GM12878 (cell line): ENCODE results near the gene CAMTA1. TPM values are rescaled to one million over a fixed set of nuclear protein-coding genes. Genes with fewer than 3 reads are reported as not detected.

Experiments
- ATAC-seq: fragments of 200-7000 bp; cut with Tn5 transposase; 3 replicates; pipeline ENCODE4 v1.9.1; 2020; ENCODE audit warnings: mild to moderate bottlenecking, moderate library complexity
- BruUV-seq: library from RNA; stranded (reverse); fragments of 400-500 nt; replicated peaks from 2 replicates; lab custom pipeline; 2021; lab: Mats Ljungman, UMichigan
- CTCF ChIA-PET: fragments of 300-600 bp; sonication (Branson Sonifier 250); formaldehyde crosslinking; extraction: SDS; loops from one replicate; lab custom pipeline; 2021; ENCODE audit warnings: inconsistent platforms; lab: Yijun Ruan, JAX
- POLR2A ChIA-PET: fragments of 350-600 bp; formaldehyde crosslinking; extraction: SDS; loops from one replicate; lab custom pipeline; 2021; ENCODE audit warnings: inconsistent platforms; lab: Charles Lee
- RAD21 ChIA-PET: fragments of 300-600 bp; sonication (Branson Sonifier 250); formaldehyde crosslinking; loops from one replicate; lab custom pipeline; 2023; ENCODE audit warnings: antibody characterized with exemption; ENCODE audit not compliant: unreplicated experiment; lab: Charles Lee
- SMC1A ChIA-PET: fragments of 300-600 bp; sonication (Branson Sonifier 250); formaldehyde crosslinking; loops from one replicate; lab custom pipeline; 2023; ENCODE audit not compliant: unreplicated experiment, uncharacterized antibody; lab: Charles Lee
- DNase-seq: peaks from one replicate; pipeline ENCODE4 v3.0.0-alpha.2; 2011; ENCODE audit warnings: low read depth, low spot score
- FAIRE-seq: peaks from 3 replicates; lab custom pipeline; 2011; peaks lifted over from hg19 to GRCh38; lab: Jason Lieb, UNC
- H2AFZ ChIP-seq: 2 replicates; pipeline ENCODE4 v1.6.0; 2011; ENCODE audit warnings: low read depth, low read length, control low read depth; ENCODE audit not compliant: control insufficient read depth
- H3K27ac ChIP-seq: 2 replicates; pipeline ENCODE4 v1.5.1; 2011; ENCODE audit warnings: control low read depth; ENCODE audit not compliant: control insufficient read depth, insufficient read depth
- H3K27me3 ChIP-seq, 2 experiments: replicated peaks in 1 of 2; 2 replicates each; pipeline versions ENCODE4 v1.6.0 to v1.6.1; 2011; ENCODE audit warnings: low read length in 1 of 2; ENCODE audit not compliant: control insufficient read depth in 2 of 2, insufficient read depth in 2 of 2
- H3K36me3 ChIP-seq, 2 experiments: 2 replicates each; pipeline ENCODE4 v1.5.1; 2011; ENCODE audit warnings: low read length in 1 of 2; ENCODE audit not compliant: control insufficient read depth in 2 of 2, insufficient read depth in 2 of 2
- H3K4me1 ChIP-seq: 2 replicates; pipeline ENCODE4 v1.6.1; 2011; ENCODE audit warnings: mild to moderate bottlenecking, low read length, moderate library complexity, mixed read lengths; ENCODE audit not compliant: control insufficient read depth, insufficient read depth
- H3K4me2 ChIP-seq: 2 replicates; pipeline ENCODE4 v1.6.0; 2011; ENCODE audit warnings: control low read depth; ENCODE audit not compliant: control insufficient read depth, insufficient read depth
- H3K4me3 ChIP-seq: fragments of 200-600 bp; sonication (generic); 2 replicates; pipeline ENCODE4 v1.5.1; 2016
- H3K79me2 ChIP-seq: 2 replicates; pipeline ENCODE4 v1.6.0; 2011; ENCODE audit warnings: low read length; ENCODE audit not compliant: control insufficient read depth, insufficient read depth
- H3K9ac ChIP-seq: 2 replicates; pipeline ENCODE4 v1.8.0; 2011; ENCODE audit warnings: low read length, control low read depth, mixed read lengths; ENCODE audit not compliant: control insufficient read depth, insufficient read depth
- H3K9me3 ChIP-seq: replicated peaks from 3 replicates; pipeline ENCODE4 v1.5.1; 2011; ENCODE audit warnings: mild to moderate bottlenecking, low read length; ENCODE audit not compliant: control insufficient read depth, insufficient read depth
- H4K20me1 ChIP-seq: 2 replicates; pipeline ENCODE4 v1.6.0; 2011; ENCODE audit not compliant: control insufficient read depth, insufficient read depth
- CHD4 ChIP-seq: fragments of 200-600 bp; sonication (generic); IDR thresholded peaks from 2 replicates; pipeline ENCODE4 v1.6.1; 2016; ENCODE audit warnings: mild to moderate bottlenecking
- ESRRA ChIP-seq: IDR thresholded peaks from 2 replicates; pipeline ENCODE4 v1.6.1; 2012; ENCODE audit warnings: mild to moderate bottlenecking, low read length, improper control_type of control experiment
- EZH2 ChIP-seq: IDR thresholded peaks from 2 replicates; pipeline ENCODE4 v1.6.1; 2012; ENCODE audit warnings: low read depth, mild to moderate bottlenecking, control low read depth, inconsistent platforms, low read length, borderline replicate concordance; ENCODE audit not compliant: control insufficient read depth
- FOS ChIP-seq: IDR thresholded peaks from 3 replicates; pipeline ENCODE4 v1.6.1; 2011; ENCODE audit warnings: borderline replicate concordance; ENCODE audit not compliant: insufficient read length; ENCODE audit errors: extremely low read depth
- MYB ChIP-seq: fragments of 150-350 bp; IDR thresholded peaks from 2 replicates; pipeline ENCODE4 v1.6.1; 2014; ENCODE audit warnings: mild to moderate bottlenecking, low read depth, low read length, borderline replicate concordance
- MYC ChIP-seq: IDR thresholded peaks from 2 replicates; pipeline ENCODE4 v1.6.1; 2011; ENCODE audit warnings: mild to moderate bottlenecking, low read length, moderate library complexity, inconsistent platforms; ENCODE audit not compliant: insufficient read depth, insufficient replicate concordance, insufficient read length, severe bottlenecking
- NR2F1 ChIP-seq: fragments of 450-650 bp; conservative IDR thresholded peaks from 2 replicates; pipeline ENCODE4 v1.6.1; 2017; ENCODE audit warnings: mild to moderate bottlenecking
- NRF1 ChIP-seq: conservative IDR thresholded peaks from 2 replicates; pipeline ENCODE4 v1.6.1; 2011; ENCODE audit warnings: mild to moderate bottlenecking, low read depth, low read length, improper control_type of control experiment
- ZSCAN29 ChIP-seq: fragments of 450-650 bp; IDR thresholded peaks from 2 replicates; pipeline ENCODE4 v1.6.1; 2017; ENCODE audit warnings: mild to moderate bottlenecking, moderate library complexity
- WGBS: methylation state at CpG from one replicate; pipeline ENCODE4 v1.1.6; 2016; ENCODE audit warnings: low lambda C conversion rate; ENCODE audit not compliant: insufficient replicate concordance, insufficient coverage; ENCODE audit errors: missing lambda C conversion rate; 5-methylcytosine and 5-hydroxymethylcytosine counted together
- in situ Hi-C: fragments of 300-500 bp; cut with MboI; formaldehyde crosslinking; loops from 9 replicates; pipeline ENCODE4 v1.14.3; 2018; ENCODE audit warnings: mixed read lengths
- intact Hi-C: fragments of 100-400 bp; cut with micrococcal nuclease; formaldehyde crosslinking; loops from one replicate; pipeline ENCODE4 v1.14.2; 2022; ENCODE audit not compliant: unreplicated experiment
- polyA plus RNA-seq, 11 experiments: library from polyadenylated mRNA; depleted of rRNA in 4 of 11; unstranded in 6 of 11; stranded (reverse) in 5 of 11; fragments of >200 nt; fragmentation: Nextera tagmentation in 4 of 11; fragmentation: Illumina TruSeq in 1 of 11; extraction: Ambion mirVana in 4 of 11; extraction: Trizol in 1 of 11; gene quantifications; 1 replicate in 1 of 11; 2 replicates in 10 of 11; pipeline versions ENCODE4 v1.2.1 to v1.2.3, GENCODE V29; 2011 to 2016; ENCODE audit warnings: inconsistent platforms in 2 of 11, missing spikeins in 2 of 11, low read depth in 1 of 11
- total RNA-seq, 4 experiments: library from RNA; depleted of rRNA in 3 of 4; stranded (reverse); fragments of >200 nt in 3 of 4; fragmentation: Illumina TruSeq in 1 of 4; extraction: Trizol in 1 of 4; gene quantifications; 2 replicates each; pipeline versions ENCODE4 v1.2.1 to v1.2.3, GENCODE V29; 2013 to 2021
- TF ChIP-seq, protein P1 (sequence below): fragments of 450-650 bp; formaldehyde crosslinking; IDR thresholded peaks from 2 replicates; pipeline ENCODE4 v1.5.0; 2022; ENCODE audit warnings: mild to moderate bottlenecking, missing genetic modification characterization

CAMTA1 gene
- total and polyA plus RNA-seq, 10 of the 15 experiments (the other 5 are each of a cell fraction or from before 2014, with no cell fraction given) = 37.7 to 148 (median 76.4) TPM

- TF ChIP-seq, protein P1, sequence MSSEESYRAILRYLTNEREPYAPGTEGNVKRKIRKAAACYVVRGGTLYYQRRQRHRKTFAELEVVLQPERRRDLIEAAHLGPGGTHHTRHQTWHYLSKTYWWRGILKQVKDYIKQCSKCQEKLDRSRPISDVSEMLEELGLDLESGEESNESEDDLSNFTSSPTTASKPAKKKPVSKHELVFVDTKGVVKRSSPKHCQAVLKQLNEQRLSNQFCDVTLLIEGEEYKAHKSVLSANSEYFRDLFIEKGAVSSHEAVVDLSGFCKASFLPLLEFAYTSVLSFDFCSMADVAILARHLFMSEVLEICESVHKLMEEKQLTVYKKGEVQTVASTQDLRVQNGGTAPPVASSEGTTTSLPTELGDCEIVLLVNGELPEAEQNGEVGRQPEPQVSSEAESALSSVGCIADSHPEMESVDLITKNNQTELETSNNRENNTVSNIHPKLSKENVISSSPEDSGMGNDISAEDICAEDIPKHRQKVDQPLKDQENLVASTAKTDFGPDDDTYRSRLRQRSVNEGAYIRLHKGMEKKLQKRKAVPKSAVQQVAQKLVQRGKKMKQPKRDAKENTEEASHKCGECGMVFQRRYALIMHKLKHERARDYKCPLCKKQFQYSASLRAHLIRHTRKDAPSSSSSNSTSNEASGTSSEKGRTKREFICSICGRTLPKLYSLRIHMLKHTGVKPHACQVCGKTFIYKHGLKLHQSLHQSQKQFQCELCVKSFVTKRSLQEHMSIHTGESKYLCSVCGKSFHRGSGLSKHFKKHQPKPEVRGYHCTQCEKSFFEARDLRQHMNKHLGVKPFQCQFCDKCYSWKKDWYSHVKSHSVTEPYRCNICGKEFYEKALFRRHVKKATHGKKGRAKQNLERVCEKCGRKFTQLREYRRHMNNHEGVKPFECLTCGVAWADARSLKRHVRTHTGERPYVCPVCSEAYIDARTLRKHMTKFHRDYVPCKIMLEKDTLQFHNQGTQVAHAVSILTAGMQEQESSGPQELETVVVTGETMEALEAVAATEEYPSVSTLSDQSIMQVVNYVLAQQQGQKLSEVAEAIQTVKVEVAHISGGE = no peak
Observed at GRCh38 chr1:7526867-7527732, 741.8 kb downstream of the CAMTA1 start (continued).

DNA sequence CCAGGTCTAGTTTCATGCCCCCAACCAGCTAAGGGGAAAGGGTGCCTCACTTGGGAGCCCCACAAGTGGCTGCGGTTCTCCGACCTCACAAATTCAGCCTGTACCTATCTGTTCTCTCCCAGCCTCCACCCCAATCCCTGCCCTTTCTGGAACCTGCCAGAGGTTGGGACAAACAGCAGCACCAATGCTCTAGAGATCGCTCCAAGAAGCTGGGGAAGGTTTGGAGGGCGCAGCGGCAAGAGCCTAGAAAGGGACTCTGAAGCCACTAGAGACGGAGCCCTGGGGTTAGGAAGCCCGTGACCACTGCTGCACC is 742.4 kb downstream of the CAMTA1 start:
- H3K79me2 ChIP-seq = no peaks in the 10 kb centered on the region
- H3K4me3 ChIP-seq = no peak overlapping the region
- ChIA-PET SMC1A (no interaction called here), CTCF (no interaction called here), POLR2A (no interaction called here), RAD21 (no interaction called here)
- no peaks in the 10 kb centered on the region for H4K20me1 ChIP-seq
- H3K36me3 ChIP-seq = no peaks in the 10 kb centered on the region
- H3K9me3 ChIP-seq = no peaks in the 10 kb centered on the region
- peaks cover 2 to 4% of the 10 kb centered on the region in 2 experiments; a peak in 2 of 4 replicates for H3K27me3 ChIP-seq
- no peak overlapping the region for H3K9ac ChIP-seq
- in situ Hi-C loops (no loop called here), intact Hi-C loops (no loop called here)
- no peak overlapping the region for H2AFZ ChIP-seq
- WGBS = 18% methylated on average over 7 of the region's 7 CpGs
- no peak overlapping the region for H3K4me2 ChIP-seq
- BruUV-seq = no TSS peak
- no peak for FAIRE-seq
- no peak for ATAC-seq
- H3K4me1 ChIP-seq = no peaks in the 10 kb centered on the region
- TF ChIP-seq EZH2 (no peak), MYB (no peak), FOS (no peak), CHD4 (no peak), ESRRA (no peak), NR2F1 (no peak), ZSCAN29 (no peak), NRF1 (no peak), MYC (no peak)
- H3K27ac ChIP-seq = no peak overlapping the region
- no peak for DNase-seq
